ENCODE results near the gene HSH2D.

- TF ChIP-seq CTCF (IDR thresholded peaks at IDR 0.05; ENCODE audit: low read length) (no peak), EZH2 (IDR thresholded peaks at IDR 0.05; ENCODE audit: borderline replicate concordance, low read length) (no peak)
Observed at GRCh38 chr19:16144216-16144581, 714 bp downstream of the HSH2D start.
